ENCODE results near the gene RFPL4A.
"Not testable (repeated sequence)": the region's sequence is repeated elsewhere in the genome, so short reads cannot be mapped to it uniquely, and the experiment has no call there.

The RFPL4A gene

DNA sequence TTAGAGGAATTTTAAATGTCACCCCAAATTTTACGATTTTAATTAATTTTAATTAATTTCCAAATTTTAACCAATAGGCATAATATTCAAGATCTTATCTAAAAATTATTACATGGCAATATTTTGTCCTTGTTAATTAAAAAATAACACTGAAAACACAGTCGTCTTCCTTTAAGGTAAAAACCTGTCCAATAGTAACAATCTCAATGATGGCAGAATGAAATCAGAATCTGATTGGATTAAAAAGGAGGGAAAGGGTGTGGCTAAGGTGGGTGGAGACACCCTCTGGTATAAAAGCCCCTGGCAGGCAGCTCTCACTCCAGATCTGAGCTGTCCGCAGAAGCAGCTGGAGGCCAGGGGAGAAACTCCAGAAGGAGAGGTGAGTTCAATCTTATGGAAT, at the start of gene RFPL4A:
TSS of gene RFPL4A (plus strand) at position 301 of the 400 bp plus-strand sequence. CDS start 2,704 bp downstream, outside the sequence.
- DNase-seq (ENCODE audit: low spot score) = not testable (repeated sequence)

DNA sequence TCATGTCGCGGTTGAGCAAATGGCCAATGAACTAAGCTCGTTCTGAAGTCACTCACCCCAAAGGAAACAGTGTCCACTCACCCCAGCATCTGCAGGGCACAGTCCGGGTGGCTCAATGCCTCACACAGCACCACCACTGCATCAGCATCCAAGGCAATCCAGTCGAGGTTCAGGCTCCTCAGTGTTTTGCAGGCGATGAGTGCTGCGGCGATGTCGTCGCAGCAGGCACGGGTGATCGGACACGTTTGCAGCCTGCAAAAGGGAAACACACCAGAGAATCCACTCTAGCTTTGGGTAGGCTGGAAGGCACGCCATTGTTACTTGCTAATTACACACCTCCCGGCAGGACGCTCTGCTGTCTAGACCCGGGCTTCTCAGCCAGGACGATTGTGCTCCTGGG, 47.2 kb upstream of the RFPL4A start:
- DNase-seq (ENCODE audit: low spot score) = no peak

DNA sequence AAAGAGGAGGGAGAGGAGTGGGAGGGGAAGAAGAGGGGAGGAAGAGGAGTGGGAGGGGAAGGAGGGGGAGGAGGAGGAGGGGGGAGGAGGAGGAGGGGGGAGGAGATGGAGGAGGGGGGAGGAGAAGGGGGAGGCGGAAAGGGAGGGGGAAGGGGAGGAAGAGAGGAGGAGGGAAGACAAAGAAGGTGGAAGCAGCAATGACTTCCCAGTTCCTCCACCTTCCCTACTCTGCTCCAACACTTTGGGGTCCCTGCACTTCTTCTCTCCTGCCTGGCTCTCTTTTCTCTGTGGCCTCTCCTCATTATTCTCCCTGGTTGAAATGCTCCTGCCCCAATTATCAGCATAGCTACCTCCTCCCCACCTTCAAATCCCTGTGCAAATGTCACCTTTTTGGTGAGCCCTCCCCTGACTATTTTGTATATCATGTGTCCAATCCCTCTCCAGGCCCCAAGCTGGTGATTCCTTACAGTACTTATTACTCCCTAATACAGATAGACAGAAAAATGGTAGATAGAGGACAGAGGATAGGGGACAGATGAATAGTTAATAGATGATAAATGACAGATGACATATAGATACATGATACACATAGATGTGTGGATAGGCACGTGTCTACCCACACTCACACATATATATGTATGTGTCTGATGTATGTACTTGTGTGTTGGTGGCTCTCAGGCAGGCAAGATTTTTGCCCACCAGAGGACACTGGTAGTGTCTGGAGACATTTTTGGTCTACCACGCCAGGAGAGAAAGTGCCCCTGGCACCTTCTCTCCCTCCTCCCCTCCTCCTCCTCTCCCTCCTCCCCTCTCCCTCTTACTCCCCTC, 45.9 kb upstream of the RFPL4A start:
- no peak for DNase-seq (ENCODE audit: low spot score)

DNA sequence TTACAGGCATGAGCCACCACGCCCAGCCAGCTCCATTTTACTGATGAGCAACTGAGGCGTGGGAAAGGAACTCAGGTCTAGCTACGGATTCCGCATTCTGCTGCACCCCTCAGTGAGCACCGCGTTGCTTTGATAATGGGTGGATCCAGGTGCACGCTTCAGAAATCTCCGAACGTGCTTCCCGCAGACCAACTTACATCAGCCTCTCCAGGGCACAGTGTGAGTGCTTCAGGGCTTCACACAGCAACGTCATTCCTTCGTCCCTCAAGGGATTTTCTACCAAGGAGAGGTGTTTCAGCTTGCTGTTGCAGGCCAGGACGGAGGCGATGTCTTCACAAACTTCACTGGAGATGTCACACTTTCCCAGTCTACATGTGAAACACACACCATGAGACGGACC, 42.4 kb upstream of the RFPL4A start:
- DNase-seq (ENCODE audit: low spot score) = no peak

DNA sequence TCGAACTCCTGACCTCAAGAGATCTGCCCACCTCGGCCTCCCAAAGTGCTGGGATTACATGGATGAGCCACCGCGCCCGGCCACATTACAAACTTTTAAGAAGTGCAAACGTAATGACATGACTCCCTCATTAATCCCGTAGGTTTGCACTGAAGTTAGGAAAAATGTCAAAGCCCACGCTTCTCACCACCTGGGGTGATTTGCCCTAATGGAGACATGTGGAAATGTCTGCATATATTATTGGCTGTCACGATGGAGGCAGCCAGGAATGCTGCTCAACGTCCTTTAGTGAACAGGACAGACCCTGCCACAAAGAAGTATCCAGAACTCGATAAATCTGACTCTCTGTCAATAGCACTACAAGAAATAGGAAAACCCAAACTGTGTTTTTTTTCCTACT, 41.6 kb upstream of the RFPL4A start:
- DNase-seq (ENCODE audit: low spot score) = no peak

DNA sequence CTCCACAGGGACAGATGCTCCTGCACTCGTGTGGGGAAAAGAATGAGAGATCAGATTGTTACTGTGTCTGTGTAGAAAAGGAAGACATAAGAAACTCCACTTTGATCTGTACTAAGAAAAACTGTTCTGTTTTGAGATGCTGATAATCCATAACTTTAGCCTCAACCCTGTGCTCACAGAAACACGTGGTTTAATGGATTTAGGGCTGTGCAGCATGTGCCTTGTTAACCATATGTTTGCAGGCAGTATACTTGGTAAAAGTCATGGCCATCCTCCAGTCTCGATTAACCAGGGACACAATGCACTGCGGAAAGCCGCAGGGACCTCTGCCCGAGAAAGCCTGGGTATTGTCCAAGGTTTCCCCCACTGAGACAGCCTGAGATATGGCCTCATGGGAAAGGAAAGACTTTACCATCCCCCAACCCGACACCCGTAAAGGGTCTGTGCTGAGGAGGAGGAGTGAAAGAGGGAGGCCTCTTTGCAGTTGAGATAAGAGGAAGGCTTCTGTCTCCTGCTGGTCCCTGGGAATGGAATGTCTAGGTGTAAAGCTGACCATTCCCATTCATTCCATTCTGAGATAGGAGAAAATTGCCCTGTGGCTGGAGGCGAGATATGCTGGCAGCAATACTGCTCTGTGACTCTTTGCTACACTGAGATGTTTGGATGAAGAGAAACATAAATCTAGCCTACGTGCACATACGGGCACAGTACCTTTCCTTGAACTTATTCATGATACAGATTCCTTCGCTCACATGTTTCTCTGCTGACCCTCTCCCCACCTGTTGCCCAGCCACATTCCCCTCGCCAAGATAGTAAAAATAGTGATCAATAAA, 40.8 kb upstream of the RFPL4A start:
- not testable (repeated sequence) for DNase-seq (ENCODE audit: low spot score)

DNA sequence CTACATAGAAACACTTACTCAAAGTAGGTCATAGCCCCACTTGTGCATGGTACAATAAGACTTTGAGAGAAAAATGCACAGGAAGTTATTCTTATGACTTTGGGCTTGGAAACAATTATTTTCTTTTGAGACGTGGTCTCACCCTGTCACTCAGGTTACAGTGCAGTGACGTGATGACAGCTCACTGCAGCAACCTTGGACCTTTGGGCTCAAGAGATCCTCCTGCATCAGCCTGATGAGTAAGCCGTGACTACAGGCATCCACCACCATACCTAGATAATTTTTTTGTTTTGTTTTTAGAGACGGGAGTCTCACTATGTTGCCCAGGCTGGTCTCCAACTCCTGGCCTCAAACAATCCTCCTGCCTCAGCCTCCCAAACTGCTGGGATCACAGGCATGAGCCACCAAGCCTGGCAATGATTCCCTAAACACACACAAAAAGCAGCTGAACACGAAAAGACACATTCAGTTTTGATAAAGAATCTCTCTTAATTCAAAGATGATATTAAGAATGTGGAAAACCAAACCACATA, 38.6 kb upstream of the RFPL4A start:
- DNase-seq (ENCODE audit: low spot score) = no peak

DNA sequence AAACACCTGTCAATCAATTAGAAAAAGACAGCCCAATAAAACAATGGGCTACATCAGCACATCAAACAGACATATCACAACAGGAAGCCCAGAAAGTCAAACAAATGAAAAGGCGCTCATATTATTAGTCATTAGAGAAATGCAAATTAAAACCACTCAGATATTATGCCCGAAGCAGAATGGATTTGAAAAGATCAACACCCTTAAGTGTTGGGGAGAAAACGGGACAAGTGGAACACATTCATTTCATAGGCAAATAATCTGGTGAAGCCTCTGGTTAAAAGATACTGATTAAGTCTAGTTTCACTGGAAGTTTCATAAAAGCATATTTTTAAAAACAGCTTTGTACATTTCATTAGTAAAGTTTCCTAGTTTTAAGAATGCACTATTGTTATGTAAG, 38.1 kb upstream of the RFPL4A start:
- DNase-seq (ENCODE audit: low spot score) = no peak

DNA sequence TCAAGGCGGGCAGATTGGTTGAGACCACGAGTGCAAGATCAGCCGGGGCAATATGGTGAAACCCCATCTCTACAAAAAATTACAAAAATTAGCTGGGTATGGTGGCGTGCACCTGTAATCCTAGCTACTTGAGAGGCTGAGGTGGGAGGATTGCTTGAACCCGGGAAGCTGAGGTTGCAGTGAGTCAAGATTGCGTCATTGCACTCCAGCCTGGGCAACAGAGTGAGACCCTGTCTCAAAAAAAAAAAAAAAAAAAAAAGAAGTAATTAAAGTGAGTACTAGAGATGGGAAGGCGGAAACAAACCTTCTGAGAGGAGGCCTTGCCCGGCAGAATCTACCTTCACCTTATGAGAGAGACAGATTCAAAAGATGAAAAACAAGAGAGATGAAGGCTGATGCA, 35.4 kb upstream of the RFPL4A start:
- DNase-seq (ENCODE audit: low spot score) = no peak

DNA sequence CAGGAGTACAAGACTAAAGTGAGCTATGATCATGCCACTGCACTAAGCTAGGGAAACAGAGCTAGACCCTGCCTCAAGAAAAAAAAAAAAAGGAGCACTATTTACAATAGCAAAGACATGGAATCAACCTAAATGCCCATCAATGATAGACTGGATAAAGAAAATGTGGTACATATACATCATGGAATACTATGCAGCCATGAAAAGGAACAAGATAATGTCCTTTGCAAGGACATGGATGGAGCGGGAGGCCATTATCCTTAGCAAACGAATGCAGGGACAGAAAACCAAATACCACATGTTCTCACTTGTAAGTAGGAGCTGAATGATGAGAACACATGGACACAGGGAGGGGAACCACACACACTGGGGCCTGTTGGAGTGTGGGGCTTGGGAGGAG, 28.5 kb upstream of the RFPL4A start:
- not testable (repeated sequence) for DNase-seq (ENCODE audit: low spot score)

DNA sequence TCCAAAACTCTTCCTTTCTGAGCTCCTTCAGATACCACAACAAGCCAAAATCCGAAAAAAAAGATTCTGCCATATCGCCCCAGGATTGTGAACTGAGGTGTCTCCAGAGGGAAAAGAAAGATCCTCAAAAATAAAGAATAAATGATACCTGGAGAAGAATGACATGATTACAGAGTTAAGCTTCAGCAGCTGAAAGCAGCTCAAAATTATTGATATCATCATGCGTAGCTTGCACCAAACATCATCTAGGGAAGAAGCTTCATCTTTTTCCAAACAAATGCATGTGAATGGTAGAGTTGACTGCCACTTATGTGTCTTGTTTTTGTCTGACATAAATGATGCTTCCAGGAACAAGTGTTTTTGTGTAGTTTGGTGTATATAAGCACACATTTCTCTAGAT, 20.6 kb upstream of the RFPL4A start, which contains the start of gene NLRP9:
TSS of gene NLRP9 (minus strand) at position 101 of the 400 bp plus-strand sequence. CDS start at position 73, 28 bp downstream.
- no peak for DNase-seq (ENCODE audit: low spot score)

DNA sequence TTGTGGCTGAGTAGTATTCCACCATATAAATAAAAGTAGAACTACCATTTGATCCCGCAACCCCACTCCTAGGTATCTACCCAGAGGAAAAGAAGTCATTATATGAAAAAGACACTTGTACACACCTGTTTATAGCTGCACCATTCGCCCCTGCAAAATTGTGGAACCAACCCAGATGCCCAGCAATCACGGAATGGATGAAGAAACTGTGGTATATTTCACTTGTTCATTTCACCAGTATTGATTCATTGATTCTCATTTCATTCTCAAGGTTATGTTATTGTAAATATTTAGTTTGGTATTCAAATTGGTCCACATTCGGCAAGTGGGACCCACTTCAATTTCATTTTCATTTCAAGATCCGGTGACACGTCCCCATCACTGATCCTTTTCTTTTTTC, 8.2 kb upstream of the RFPL4A start:
- no peak for DNase-seq (ENCODE audit: low spot score)

DNA sequence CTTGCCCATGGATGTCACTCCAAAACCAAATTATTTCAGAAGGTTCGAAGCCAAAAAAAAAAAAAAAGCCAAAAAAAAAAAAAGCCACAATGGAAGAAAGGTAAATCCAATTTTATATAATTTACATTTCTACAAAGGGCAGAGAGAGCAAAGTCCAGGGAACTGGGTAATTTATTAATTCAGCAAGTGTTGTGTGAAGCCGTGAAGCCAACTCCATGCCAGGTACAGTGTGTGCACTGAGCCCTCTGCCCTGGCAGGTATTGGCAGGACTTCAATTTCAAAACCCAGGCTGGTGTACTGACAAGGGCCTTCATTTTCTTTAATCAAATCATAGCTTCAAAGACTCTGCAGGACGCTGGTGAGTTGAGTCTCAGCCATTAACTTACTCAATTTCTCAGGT, 5.5 kb upstream of the RFPL4A start:
- DNase-seq (ENCODE audit: low spot score) = no peak

DNA sequence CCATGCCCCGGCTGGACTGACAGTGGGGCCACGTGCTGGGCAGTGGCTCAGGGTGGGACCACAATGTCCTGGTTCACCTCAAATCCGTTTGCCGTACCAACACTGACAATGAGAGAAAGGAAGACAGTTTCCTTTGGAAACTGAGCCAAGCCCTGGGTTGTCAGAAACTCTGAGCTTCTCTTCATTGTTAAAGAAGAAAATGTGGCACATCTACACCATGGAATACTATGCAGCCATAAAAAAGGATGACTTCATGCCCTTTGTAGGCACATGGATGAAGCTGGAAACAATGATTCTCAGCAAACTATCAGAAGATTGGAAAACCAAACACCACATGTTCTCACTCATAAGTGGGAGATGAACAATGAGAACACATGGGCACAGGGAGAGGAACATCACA, 2.1 kb upstream of the RFPL4A start:
- DNase-seq (ENCODE audit: low spot score) = not testable (repeated sequence)

DNA sequence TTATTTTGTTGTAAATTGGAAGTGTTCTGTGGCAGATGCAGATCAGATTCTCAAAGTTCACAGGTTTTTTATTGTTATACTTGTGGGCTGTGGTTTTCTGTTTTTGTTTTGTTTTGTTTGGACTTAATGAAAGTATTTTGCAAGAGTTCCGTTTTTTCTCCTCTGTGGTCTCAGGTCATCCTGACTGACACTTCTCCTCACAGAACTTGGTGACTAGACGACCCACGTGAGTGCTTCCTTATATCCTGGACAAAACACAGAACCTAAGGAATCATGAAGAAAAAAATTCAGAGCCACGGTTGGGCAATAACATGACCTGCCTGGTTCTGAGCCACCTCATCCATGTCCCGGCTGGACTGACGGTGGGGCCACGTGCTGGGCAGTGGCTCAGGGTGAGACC, 7.6 kb downstream of the RFPL4A start:
- no peak for DNase-seq (ENCODE audit: low spot score)

DNA sequence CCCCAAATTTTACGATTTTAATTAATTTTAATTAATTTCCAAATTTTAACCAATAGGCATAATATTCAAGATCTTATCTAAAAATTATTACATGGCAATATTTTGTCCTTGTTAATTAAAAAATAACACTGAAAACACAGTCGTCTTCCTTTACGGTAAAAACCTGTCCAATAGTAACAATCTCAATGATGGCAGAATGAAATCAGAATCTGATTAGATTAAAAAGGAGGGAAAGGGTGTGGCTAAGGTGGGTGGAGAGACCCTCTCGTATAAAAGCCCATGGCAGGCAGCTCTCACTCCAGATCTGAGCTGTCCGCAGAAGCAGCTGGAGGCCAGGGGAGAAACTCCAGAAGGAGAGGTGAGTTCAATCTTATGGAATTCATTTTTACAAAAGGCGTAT, 9.9 kb downstream of the RFPL4A start, which contains the start of gene RFPL4AL1:
TSS of gene RFPL4AL1 (plus strand) at position 301 of the 400 bp plus-strand sequence. CDS start 2,687 bp downstream, outside the sequence.
- DNase-seq (ENCODE audit: low spot score) = not testable (repeated sequence)

DNA sequence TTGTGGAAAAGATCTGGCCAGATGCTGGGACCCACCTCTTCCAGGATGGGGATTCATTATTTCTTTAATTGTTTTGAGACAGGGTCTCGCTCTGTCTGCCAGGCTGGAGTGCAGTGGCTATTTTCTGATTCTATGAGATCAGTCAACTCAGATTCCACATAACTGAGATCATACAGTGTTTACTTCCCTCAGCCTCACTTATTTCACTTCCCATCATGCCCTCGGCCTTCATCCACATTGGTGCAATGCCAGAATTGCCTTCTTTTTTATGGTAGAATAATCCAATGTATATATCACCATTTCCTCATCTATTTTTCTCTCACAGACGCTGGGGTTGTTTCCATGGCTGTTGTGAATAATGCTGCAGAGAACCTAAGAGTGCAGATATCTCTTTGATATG, 10.7 kb downstream of the RFPL4A start:
- not testable (repeated sequence) for DNase-seq (ENCODE audit: low spot score)

DNA sequence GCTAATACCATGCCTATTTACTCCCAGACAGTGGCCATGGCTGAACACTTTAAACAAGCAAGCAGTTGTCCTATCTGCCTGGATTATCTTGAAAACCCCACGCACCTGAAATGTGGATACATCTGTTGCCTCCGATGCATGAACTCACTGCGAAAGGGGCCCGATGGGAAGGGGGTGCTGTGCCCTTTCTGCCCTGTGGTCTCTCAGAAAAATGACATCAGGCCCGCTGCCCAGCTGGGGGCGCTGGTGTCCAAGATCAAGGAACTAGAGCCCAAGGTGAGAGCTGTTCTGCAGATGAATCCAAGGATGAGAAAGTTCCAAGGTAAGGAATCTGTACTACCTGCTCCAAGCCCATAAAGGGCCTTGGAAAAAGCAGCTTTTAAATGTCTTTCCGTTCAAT, 18.6 kb downstream of the RFPL4A start:
- DNase-seq (ENCODE audit: low spot score) = no peak

DNA sequence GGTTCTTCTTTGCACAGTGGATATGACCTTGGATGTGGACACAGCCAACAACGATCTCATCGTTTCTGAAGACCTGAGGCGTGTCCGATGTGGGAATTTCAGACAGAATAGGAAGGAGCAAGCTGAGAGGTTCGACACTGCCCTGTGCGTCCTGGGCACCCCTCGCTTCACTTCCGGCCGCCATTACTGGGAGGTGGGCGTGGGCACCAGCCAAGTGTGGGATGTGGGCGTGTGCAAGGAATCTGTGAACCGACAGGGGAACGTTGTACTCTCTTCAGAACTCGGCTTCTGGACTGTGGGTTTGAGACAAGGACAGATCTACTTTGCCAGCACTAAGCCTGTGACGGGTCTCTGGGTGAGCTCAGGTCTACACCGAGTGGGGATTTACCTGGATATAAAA, 19.4 kb downstream of the RFPL4A start:
- DNase-seq (ENCODE audit: low spot score) = no peak

DNA sequence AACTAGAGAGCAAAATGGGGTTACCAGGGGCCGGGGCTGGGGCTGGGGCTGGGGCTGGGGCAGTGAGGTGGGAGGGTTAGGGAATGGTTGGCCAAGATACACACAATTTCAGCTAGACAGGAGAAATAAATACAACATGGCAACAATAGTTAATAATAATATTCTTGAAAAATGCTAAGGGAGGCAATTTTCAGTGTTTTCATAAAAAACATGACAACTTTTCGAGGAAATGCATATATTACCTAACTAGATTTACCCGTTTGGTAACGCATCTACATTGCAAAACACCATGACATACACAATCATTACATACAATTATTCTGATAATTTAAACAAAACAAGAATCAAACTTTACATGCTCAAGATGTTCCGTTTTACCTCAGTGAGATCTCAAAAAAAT, 22.2 kb downstream of the RFPL4A start:
- no peak for DNase-seq (ENCODE audit: low spot score)

DNA sequence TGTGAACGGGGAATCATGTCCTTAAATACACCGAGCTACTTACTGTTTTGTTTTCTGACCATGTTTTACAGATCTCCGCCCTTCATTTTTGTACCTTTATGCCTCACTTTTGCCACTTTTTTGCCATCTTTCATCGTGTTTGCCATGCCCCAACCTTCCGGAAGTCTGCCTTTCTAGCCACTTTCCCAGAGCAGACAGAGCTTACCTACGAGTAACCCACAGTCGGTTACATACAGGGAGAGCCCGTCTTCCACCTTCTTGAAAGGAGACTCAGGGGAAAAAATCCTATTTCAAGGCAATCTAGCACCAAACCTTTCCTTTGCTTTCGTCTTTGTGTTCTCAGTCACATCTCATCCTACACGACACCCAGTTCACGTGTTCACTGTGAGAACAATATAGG, 36.1 kb downstream of the RFPL4A start:
- no peak for DNase-seq (ENCODE audit: low spot score)

DNA sequence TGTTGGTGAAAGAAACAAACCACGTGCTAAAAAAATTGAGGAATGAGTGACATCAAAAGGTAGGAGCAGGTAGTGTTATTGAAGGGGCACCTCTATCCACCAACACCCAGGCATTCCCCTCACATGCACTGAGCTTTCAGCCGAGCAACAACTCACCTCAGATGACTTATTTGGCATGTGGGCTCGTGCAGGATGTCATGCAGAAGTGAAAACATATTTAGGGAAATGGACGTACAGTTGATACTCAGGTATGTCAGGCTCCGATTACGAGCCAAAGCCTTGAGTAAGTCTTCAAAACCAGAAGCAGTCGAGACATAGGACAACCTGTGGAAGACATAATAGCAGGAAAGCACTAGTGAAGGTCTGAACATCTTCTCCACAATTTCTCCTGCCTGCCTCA, 42.5 kb downstream of the RFPL4A start:
- no peak for DNase-seq (ENCODE audit: low spot score)

DNA sequence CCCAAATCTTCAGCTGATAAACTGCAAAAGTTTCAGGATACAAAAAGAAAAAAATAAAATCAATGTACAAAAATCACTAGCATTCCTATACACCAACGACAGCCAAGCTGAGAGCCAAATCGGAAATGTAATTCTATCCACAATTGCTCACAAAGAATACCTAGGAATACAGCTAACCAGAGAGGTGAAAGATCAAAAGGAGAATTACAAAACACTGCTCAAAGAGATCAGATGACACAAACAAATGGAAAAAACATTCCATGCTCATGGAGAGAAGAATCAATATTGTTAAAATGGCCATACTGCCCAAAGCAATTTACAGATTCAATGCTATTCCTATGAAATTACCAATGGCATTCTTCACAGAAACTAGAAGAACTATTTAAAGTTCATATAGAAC, 43.4 kb downstream of the RFPL4A start:
- DNase-seq (ENCODE audit: low spot score) = no peak
